Measurements from ENCODE around the gene PPFIBP1.
A peak's percentile ranks its signal among the peaks of the same experiment; 100 is the strongest.
"Not testable (repeated sequence)": the region's sequence is repeated elsewhere in the genome, so short reads cannot be mapped to it uniquely, and the experiment has no call there.

The PPFIBP1 gene

GRCh38 chr12:27733052-27733656, 209.1 kb downstream of the PPFIBP1 start:
- Histone ChIP-seq H3K36me3 (peaks cover 20 to 53% (median 21%) of the 10 kb centered on the region in 3 donors), H3K4me1 (no peaks in the 10 kb centered on the region), H3K9me3 (no peaks in the 10 kb centered on the region), H3K27me3 (no peaks in the 10 kb centered on the region), H3K4me3 (no peak overlapping the region), H3K27ac (no peak overlapping the region)
- DNase-seq = no peak
- peak; percentile 78 to 86 for TF ChIP-seq CTCF (IDR thresholded peaks at IDR 0.05)
- intact Hi-C loops (cut with DNase I; ENCODE audit: low total_unique reads) = no loop called here

GRCh38 chr12:27733791-27734190, 209.8 kb downstream of the PPFIBP1 start:
- no peak for DNase-seq
- TF ChIP-seq CTCF (IDR thresholded peaks at IDR 0.05) = no peak
- Histone ChIP-seq H3K9me3 (no peaks in the 10 kb centered on the region), H3K4me3 (no peak overlapping the region), H3K27me3 (no peaks in the 10 kb centered on the region), H3K36me3 (peaks cover 22 to 55% (median 25%) of the 10 kb centered on the region in 3 donors), H3K4me1 (no peaks in the 10 kb centered on the region), H3K27ac (no peak overlapping the region)
- intact Hi-C loops (cut with DNase I; ENCODE audit: low total_unique reads) = no loop called here

- H3K4me3 ChIP-seq; H3K27me3 ChIP-seq; intact Hi-C loops (cut with DNase I; ENCODE audit: low total_unique reads); H3K9me3 ChIP-seq; H3K4me1 ChIP-seq; DNase-seq; H3K27ac ChIP-seq: not testable (repeated sequence)
- H3K36me3 ChIP-seq = peaks cover 27 to 60% (median 30%) of the 10 kb centered on the region in 3 donors
These were observed 210.3 kb downstream of the PPFIBP1 start for GRCh38 chr12:27734321-27734720.

- Histone ChIP-seq H3K9me3 (no peaks in the 10 kb centered on the region), H3K4me1 (peaks cover 0 to 20% (median 3%) of the 10 kb centered on the region in 4 donors), H3K4me3 (no peak overlapping the region), H3K27me3 (no peaks in the 10 kb centered on the region), H3K27ac (no peak overlapping the region), H3K36me3 (peaks cover 31 to 48% (median 38%) of the 10 kb centered on the region in 3 donors)
- DNase-seq = no peak
- no peak for TF ChIP-seq CTCF (IDR thresholded peaks at IDR 0.05)
- intact Hi-C loops (cut with DNase I; ENCODE audit: low total_unique reads) = no loop called here
These were observed 219.6 kb downstream of the PPFIBP1 start for GRCh38 chr12:27743601-27744000.
